Activated CD8-positive, alpha-beta memory T cell treated with anti-CD3 and anti-CD28 coated beads, Interleukin-2, amount 10 ng/mL, durations not matched to agents 7 days and 5 days (primary cell): ENCODE results near the gene SETD2. TPM values are rescaled to one million over a fixed set of nuclear protein-coding genes. Genes with fewer than 3 reads are reported as not detected.
A peak's percentile ranks its signal among the peaks of the same experiment; 100 is the strongest.

Source experiments
- ATAC-seq: fragments of 150-1000 bp; cut with Tn5 transposase; one replicate; pipeline ENCODE4 v1.10.0; 2021; ENCODE audit warnings: moderate library complexity
- CTCF ChIA-PET: fragments of 350-600 bp; sonication (Branson Sonifier 250); formaldehyde crosslinking; loops from one replicate; lab custom pipeline; 2021; ENCODE audit warnings: antibody characterized with exemption; lab: Charles Lee
- DNase-seq: peaks from one replicate; pipeline ENCODE4 v3.0.0-alpha.2; 2020
- H3K27ac Mint-ChIP-seq: one replicate; pipeline ENCODE4 v1.8.0; 2021; ENCODE audit warnings: mild to moderate bottlenecking, mixed read lengths
- H3K27me3 Mint-ChIP-seq: one replicate; pipeline ENCODE4 v1.8.0; 2021; ENCODE audit warnings: mixed read lengths
- H3K36me3 Mint-ChIP-seq: one replicate; pipeline ENCODE4 v1.8.0; 2021; ENCODE audit warnings: mild to moderate bottlenecking, mixed read lengths
- H3K4me1 Mint-ChIP-seq: one replicate; pipeline ENCODE4 v1.8.0; 2021; ENCODE audit warnings: mixed read lengths
- H3K4me3 Mint-ChIP-seq: one replicate; pipeline ENCODE4 v1.8.0; 2021; ENCODE audit warnings: mild to moderate bottlenecking, moderate library complexity, mixed read lengths
- H3K9me3 Mint-ChIP-seq: one replicate; pipeline ENCODE4 v1.8.0; 2022; ENCODE audit warnings: low read depth, mixed read lengths
- total RNA-seq, 2 experiments: library from RNA; stranded (reverse); gene quantifications; one replicate each; pipeline ENCODE4 v1.2.3, GENCODE V29; 2021

Gene SETD2
- total RNA-seq, 2 experiments from 2014 or later: 38.0 to 43.3 TPM

- DNase-seq (no peak), ATAC-seq (no peak)
- H3K27me3 Mint-ChIP-seq: no peaks in the 10 kb centered on the region
- H3K9me3 Mint-ChIP-seq: no peaks in the 10 kb centered on the region
- H3K36me3 Mint-ChIP-seq: peaks cover 37% of the 10 kb centered on the region
- H3K4me3 Mint-ChIP-seq: no peak overlapping the region
- H3K27ac Mint-ChIP-seq: no peak overlapping the region
- CTCF ChIA-PET: interaction anchor here (0.8 to 2.3 kb wide), 3 partner anchors 13 to 126 kb away, joined by 3 to 8 read pairs (median 4); partner anchors contain the start of gene NBEAL2
- H3K4me1 Mint-ChIP-seq: peaks cover 33% of the 10 kb centered on the region
These were observed 170.6 kb downstream of the SETD2 start for GRCh38 chr3:46993292-46993691.

GRCh38 chr3:46992231-46992630, 171.7 kb downstream of the SETD2 start:
- DNase-seq: no peak
- no peak overlapping the region for H3K27ac Mint-ChIP-seq
- H3K4me1 Mint-ChIP-seq: peaks cover 38% of the 10 kb centered on the region
- no peak overlapping the region for H3K4me3 Mint-ChIP-seq
- ATAC-seq: no peak
- no peaks in the 10 kb centered on the region for H3K9me3 Mint-ChIP-seq
- H3K36me3 Mint-ChIP-seq: peaks cover 30% of the 10 kb centered on the region
- H3K27me3 Mint-ChIP-seq: no peaks in the 10 kb centered on the region
- CTCF ChIA-PET: interaction anchor here (2.3 kb wide), 1 partner anchor 13 kb away, joined by 8 read pairs; the partner anchor contains the start of gene NBEAL2

DNA sequence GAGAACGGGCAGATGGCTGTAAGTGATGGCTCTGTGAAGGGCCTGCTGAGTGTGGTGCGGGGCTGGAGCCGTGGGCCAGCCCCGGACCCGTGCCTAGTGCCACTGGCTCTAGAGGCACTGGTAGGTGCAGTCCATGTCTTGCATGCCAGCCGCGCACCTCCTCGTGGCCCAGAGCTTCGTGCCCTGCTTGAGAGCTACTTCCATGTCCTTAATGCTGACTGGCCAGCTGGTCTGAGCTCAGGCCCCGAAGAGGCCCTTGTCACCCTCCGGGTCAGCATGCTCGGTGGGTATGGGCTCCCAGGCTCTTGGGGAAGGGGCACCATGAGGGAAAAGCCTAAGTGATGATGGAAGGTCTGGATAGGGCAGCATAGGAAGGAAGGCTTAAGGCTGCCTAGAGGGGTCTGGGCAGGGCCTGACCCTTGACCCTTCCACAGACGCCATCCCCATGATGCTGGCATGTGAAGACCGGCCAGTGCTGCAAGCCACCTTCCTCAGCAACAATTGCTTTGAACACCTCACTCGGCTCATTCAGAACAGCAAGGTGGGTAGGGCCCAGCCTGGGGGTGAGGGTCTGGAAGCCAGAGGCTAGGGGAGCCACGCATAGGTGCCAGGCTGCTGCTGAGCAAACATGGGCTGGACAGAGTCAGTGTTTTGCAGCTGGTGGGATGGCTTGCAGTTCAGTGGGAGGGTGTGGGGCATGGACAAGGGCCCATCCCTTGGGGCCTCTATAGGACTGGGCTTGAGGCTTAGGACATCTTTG, 172.3 kb downstream of the SETD2 start:
- no peak for ATAC-seq
- H3K4me3 Mint-ChIP-seq: no peak overlapping the region

GRCh38 chr3:46990573-46991374, 173.1 kb downstream of the SETD2 start:
- Mint-ChIP-seq H3K4me1 (peaks cover 45% of the 10 kb centered on the region), H3K9me3 (no peaks in the 10 kb centered on the region), H3K27ac (peak overlapping the region; percentile 54), H3K27me3 (no peaks in the 10 kb centered on the region), H3K36me3 (peaks cover 24% of the 10 kb centered on the region), H3K4me3 (peak overlapping the region; percentile 7)
- no peak for ATAC-seq
- CTCF ChIA-PET: no interaction called here
- DNase-seq: no peak

More for the DNA sequence above, 172.3 kb downstream of the SETD2 start:
- Mint-ChIP-seq H3K36me3 (peaks cover 24% of the 10 kb centered on the region), H3K9me3 (no peaks in the 10 kb centered on the region), H3K4me1 (peaks cover 38% of the 10 kb centered on the region), H3K27ac (no peak overlapping the region), H3K27me3 (no peaks in the 10 kb centered on the region)
- no peak for DNase-seq
- CTCF ChIA-PET: no interaction called here

DNA sequence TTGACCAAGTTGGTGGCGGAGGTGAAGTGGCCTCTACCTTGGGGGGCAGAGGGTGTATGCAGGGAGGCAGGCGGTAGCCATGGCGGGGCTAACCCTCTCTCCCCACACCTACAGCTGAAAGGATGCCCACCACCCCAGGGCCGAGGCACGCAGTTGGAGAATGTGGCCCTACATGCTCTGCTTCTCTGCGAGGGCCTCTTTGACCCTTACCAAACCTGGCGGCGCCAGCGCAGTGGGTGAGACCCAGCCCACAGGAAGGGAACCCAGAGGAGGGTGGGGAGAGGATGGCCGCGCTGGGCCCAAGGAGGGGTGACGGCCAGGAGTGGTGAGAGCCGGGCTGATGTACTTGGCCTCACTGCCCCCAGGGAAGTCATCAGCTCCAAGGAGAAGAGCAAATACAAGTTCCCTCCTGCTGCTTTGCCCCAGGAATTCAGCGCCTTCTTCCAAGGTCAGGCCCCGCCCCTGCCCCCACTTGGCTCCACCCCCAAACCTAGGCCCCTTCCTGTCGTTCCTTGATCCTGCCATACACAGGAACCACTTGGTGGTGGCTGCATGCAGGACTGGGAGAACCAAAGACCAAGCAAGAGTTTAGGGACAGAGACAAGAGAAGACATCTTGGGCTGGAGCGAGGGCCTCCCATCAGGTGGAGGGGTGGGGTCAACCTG, 174.6 kb downstream of the SETD2 start:
- peaks cover 59% of the 10 kb centered on the region for H3K4me1 Mint-ChIP-seq
- CTCF ChIA-PET: interaction anchor here (0.8 to 2.4 kb wide), 2 partner anchors 9 kb away, joined by 3 to 9 read pairs; partner anchors contain the start of gene NBEAL2
- H3K36me3 Mint-ChIP-seq: peaks cover 21% of the 10 kb centered on the region
- no peak for DNase-seq
- ATAC-seq: no peak
- no peaks in the 10 kb centered on the region for H3K9me3 Mint-ChIP-seq
- H3K4me3 Mint-ChIP-seq: peak overlapping the region; percentile 77
- H3K27ac Mint-ChIP-seq: peak overlapping the region; percentile 80
- H3K27me3 Mint-ChIP-seq: no peaks in the 10 kb centered on the region

DNA sequence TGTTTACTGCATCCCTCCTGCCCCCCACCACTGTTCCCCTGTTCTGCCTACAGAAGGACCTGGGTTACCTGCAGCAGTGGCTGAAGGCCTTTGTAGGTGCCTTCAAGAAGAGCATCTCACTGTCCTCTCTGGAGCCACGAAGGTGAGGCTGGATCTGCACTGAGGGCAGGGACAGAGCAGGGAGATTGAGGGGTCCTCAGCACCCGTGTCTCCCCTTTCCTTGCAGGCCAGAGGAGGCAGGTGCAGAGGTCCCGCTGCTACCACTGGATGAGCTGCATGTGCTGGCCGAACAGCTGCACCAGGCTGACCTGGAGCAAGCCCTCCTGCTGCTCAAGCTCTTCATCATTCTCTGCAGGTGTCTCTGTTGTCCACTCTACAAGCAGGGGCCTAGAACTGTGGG, 175.3 kb downstream of the SETD2 start:
- DNase-seq: no peak
- H3K4me3 Mint-ChIP-seq: peak overlapping the region; percentile 77
- H3K27me3 Mint-ChIP-seq: no peaks in the 10 kb centered on the region
- H3K4me1 Mint-ChIP-seq: peaks cover 62% of the 10 kb centered on the region
- H3K9me3 Mint-ChIP-seq: no peaks in the 10 kb centered on the region
- H3K27ac Mint-ChIP-seq: peak overlapping the region; percentile 80
- no peak for ATAC-seq
- CTCF ChIA-PET: interaction anchor here (0.8 to 2.4 kb wide), 3 partner anchors 9 to 21 kb away, joined by 3 to 9 read pairs (median 4); partner anchors contain the start of gene NBEAL2
- H3K36me3 Mint-ChIP-seq: peaks cover 21% of the 10 kb centered on the region

DNA sequence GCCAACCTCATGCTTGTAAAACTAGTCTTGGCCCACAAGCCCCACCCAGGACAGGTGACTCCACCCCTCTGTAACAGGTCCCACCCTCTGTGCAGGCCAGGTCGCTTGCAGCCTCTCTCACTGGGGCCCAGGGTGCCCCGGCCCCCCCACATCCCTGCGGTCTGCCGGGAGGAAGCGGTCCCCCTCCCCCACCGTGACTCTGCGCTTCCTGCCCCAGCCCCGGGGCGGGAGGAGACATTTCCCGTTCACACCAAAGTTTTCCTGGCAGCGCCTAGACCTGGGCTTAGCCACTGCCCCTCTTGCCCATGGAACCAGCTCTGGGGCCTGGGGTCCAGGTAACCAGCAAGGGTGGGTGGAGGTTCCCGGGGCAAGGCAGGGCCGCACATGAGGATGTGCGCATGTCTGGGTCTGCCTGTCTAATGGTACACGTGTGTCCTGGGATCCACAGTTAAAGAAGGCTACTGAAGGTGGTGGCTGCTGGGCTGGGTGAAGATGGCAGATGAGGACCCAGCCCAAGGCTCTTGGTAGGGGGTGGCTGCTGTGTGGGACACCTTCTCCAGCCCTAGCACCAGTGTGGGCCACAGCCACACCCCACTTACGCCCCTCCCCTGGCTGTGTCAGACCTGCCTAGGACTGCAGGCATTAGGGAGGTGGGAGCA, 176.0 kb downstream of the SETD2 start:
- CTCF ChIA-PET: interaction anchor here (0.8 to 2.4 kb wide), 10 partner anchors 9 to 78 kb away, joined by 3 to 9 read pairs (median 4); partner anchors contain the start of gene NBEAL2
- peak; percentile 97 for DNase-seq
- Mint-ChIP-seq H3K9me3 (no peaks in the 10 kb centered on the region), H3K27me3 (no peaks in the 10 kb centered on the region), H3K4me3 (peak overlapping the region; percentile 77), H3K27ac (peak overlapping the region; percentile 80), H3K36me3 (peaks cover 23% of the 10 kb centered on the region), H3K4me1 (peaks cover 65% of the 10 kb centered on the region)
- peak; percentile 97 for ATAC-seq

DNA sequence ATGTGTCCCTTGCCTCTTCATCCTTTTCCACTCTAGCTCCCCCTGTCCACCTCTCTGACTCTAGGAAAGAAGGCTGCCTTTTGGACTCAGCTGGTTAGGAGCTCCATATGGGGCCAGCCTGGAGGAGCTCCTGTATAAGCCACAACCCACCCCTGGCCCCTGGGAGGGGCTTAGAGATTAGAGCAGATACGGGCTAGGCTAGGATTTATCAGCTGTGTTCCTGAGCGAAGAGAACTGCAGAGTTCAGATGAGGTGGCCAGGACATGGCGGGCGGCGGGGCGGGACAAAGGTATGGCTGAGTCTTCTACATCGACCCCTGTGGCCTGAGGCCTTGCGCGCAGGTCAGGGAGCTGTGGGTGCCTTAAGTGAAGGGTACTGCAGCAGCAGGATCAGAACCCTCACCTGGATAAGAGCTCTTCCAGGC, 176.6 kb downstream of the SETD2 start:
- peak overlapping the region; percentile 77 for H3K4me3 Mint-ChIP-seq
- H3K27ac Mint-ChIP-seq: peak overlapping the region; percentile 80
- H3K27me3 Mint-ChIP-seq: no peaks in the 10 kb centered on the region
- ATAC-seq (peak; percentile 34), DNase-seq (no peak)
- H3K36me3 Mint-ChIP-seq: peaks cover 23% of the 10 kb centered on the region
- CTCF ChIA-PET: interaction anchor here (0.8 to 2.4 kb wide), 11 partner anchors 8 to 78 kb away, joined by 3 to 9 read pairs (median 4); partner anchors contain the start of genes CCDC12 and NBEAL2
- no peaks in the 10 kb centered on the region for H3K9me3 Mint-ChIP-seq
- H3K4me1 Mint-ChIP-seq: peaks cover 70% of the 10 kb centered on the region

GRCh38 chr3:46986782-46987310, 177.1 kb downstream of the SETD2 start:
- H3K27ac Mint-ChIP-seq: peak overlapping the region; percentile 80
- CTCF ChIA-PET: interaction anchor here (0.8 to 2.4 kb wide), 10 partner anchors 8 to 77 kb away, joined by 3 to 9 read pairs (median 4); partner anchors contain the start of genes CCDC12 and NBEAL2
- ATAC-seq: no peak
- H3K4me3 Mint-ChIP-seq: peak overlapping the region; percentile 77
- no peak for DNase-seq
- no peaks in the 10 kb centered on the region for H3K9me3 Mint-ChIP-seq
- H3K4me1 Mint-ChIP-seq: peaks cover 72% of the 10 kb centered on the region
- peaks cover 23% of the 10 kb centered on the region for H3K36me3 Mint-ChIP-seq
- no peaks in the 10 kb centered on the region for H3K27me3 Mint-ChIP-seq

DNA sequence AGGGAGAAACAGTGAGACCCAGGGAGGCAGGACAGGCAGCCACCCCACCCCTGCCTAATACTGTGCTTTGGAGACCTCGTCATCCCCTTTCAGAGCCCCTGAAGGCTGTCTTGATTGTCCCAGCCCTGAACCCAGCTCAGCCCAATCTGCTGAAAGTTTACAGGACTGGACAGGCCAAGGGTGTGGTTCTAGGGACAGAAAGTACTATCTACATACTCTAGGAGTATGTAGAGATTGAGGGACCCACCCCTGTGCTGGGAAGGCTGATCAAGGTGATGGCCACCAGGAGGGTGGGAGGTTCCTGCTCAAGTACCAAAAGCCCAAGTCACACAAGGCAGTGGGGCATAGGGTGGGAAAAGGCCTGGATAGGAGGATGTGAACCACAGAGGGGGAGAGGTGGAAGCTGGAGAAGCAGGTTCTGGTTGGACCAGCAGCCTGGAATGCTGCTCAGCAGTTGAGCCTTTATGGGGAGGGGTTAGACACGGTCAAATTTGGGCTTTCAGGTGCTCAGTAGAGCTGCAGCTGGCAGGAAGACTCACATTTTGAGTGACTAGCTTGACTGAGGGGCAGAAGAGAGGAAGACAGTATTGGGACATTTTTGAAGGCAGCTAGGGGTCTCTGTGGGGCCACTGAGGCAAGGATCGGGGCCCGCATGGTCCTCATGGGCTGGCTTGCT, 177.7 kb downstream of the SETD2 start:
- Mint-ChIP-seq H3K27ac (peak overlapping the region; percentile 80), H3K27me3 (no peaks in the 10 kb centered on the region), H3K9me3 (no peaks in the 10 kb centered on the region), H3K4me1 (peaks cover 78% of the 10 kb centered on the region), H3K36me3 (peaks cover 20% of the 10 kb centered on the region), H3K4me3 (no peak overlapping the region)
- DNase-seq: no peak
- CTCF ChIA-PET: interaction anchor here (0.9 to 1.9 kb wide), 3 partner anchors 10 to 27 kb away, joined by 3 to 7 read pairs (median 3); partner anchors contain the start of gene CCDC12
- ATAC-seq: no peak

- H3K4me1 Mint-ChIP-seq: peaks cover 83% of the 10 kb centered on the region
- no peaks in the 10 kb centered on the region for H3K9me3 Mint-ChIP-seq
- ATAC-seq (no peak), DNase-seq (no peak)
- H3K27ac Mint-ChIP-seq: peak overlapping the region; percentile 80
- no peaks in the 10 kb centered on the region for H3K27me3 Mint-ChIP-seq
- H3K36me3 Mint-ChIP-seq: peaks cover 17% of the 10 kb centered on the region
- no peak overlapping the region for H3K4me3 Mint-ChIP-seq
- CTCF ChIA-PET: interaction anchor here (0.9 kb wide), 1 partner anchor 12 kb away, joined by 3 read pairs; no protein-coding TSS in a partner anchor
These were observed 178.3 kb downstream of the SETD2 start for GRCh38 chr3:46985588-46985987.
